GM18870 (cell line): ENCODE data around the gene IKBKE.

Source experiments
- ATAC-seq: cut with Tn5 transposase; IDR thresholded peaks from one replicate; pipeline ENCODE4 v1.9.1; 2021; ENCODE audit warnings: moderate library complexity; ENCODE audit not compliant: unreplicated experiment

Gene IKBKE

DNA sequence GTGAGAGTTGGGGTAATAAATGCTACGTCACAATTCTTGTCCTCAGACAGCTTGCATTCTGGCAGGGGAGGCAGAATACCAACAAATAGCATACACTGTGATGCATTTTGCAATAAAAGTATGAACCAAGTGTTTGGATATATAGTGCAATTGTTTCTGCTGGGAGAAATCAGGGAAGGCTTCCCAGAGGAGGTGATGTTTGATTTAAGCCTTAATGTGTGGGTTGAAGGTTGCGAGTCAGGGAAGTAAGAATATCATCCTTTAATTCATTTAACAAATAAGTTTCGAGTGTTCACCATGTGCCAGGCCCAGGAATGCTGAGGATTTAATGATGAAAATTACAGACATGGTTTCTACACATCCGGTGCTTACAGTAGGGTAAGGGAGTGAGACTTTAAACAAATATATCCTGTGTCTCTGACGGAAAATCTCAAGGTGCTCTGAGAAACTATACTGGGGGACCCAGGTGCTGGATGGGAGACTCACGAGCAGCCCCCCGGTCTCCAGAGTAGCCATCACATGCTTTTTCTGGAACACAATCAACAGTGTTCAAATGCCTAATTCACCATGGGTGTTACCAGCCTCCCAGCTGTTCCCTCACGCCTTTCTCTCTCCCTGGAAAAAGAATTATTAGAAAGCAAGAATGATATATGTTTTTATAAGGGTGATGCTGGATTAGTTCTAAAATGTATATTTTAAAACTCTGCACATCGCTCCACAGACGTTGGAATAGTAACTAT lies 68.8 kb downstream of the IKBKE start:
- ATAC-seq, result no peak

DNA sequence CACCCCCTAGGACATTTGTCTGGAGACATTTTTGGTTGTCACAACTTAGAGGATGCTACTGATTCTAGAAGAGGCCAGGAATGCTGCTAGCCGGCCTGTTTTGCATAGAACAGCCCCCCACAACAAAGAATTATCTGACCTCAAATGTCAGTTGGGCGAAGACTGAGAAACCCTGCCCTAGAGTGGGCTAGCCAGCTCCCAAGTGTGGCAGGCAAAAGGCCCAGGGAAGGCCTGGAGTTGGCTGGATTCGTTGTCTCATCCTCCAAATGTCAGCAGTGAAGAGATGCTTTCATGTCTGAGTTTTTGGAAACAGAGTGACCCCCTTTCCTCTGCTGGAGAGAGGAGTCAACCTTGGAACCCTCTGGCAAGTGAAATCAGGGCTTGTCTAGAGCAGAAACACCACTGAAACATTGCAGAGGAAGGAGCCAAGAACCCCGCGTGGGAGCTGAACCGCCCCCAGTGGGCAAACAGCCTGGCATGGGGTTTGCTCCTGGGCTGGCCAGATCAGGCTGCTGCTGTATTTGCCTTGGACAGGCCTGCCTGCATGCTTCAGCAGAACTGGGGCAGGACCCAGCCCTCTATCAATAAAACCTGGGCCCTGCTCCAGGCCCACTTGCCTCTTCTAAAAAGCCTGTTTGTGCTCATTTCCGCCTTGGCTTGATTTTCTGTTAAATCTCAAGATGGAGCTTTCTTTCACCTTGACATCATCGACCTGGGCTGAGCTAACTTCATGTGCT lies 69.9 kb downstream of the IKBKE start:
- ATAC-seq, result no peak

DNA sequence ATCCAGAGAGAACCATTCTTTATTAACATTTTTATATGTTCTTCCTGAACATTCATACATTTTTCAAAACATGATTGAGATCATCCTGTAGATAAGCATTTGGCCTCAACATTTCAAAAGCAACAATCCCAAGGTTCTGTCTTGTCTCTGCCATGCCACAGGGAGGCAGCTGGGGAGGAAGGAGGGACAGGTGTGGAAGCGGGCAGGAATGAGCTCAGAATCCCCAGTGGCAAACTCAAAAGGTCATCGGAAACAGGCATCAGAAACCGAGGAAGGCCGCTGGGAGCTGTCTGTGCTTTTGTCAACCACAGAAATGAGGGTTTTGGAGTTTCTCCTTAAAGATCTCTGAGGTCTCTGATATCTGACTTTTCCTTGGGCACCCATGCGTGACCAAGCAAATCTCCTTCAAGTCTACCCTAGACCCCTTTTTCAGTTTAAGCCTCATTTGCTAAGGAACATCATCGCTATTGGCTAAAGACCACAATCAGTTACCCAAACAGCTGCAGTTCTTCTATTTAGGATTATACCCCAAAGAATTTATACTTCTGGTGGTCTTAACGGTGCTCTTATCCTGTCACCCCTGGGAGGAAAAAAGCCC lies 71.1 kb downstream of the IKBKE start:
- ATAC-seq, result no peak

DNA sequence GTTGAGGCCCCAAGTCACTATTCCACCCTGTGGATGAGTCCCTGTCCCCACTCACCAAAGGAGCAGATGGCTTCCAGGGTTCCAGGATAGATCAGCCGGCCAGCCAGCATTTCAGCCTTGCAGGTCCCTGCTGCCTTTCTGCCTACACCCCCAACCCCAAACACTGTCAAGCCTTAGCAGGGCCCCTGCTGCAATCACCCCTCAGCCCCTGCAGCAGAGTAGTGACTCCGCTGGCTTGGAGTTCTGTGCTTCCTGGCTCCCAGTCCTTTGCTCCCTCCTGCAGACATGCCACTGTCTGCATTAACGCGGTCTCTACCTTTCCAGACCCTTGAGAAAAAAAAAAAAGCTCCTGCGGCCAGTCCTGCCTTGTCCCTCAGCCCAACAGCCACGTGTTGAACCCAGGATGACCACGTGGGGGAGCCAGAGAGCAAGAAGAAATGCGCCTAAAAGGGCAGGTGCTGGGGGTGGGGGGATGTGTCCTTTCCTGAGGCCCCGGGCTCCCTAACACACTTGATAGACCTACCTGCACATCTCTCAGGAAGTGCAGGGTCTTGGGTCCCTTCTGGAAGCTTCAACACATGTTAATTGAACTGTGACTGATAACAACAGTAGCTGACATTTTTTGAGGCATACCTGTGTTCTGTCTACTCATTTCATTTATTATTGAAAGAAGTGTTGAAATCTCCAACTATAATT lies 74.4 kb downstream of the IKBKE start:
- no peak for ATAC-seq

DNA sequence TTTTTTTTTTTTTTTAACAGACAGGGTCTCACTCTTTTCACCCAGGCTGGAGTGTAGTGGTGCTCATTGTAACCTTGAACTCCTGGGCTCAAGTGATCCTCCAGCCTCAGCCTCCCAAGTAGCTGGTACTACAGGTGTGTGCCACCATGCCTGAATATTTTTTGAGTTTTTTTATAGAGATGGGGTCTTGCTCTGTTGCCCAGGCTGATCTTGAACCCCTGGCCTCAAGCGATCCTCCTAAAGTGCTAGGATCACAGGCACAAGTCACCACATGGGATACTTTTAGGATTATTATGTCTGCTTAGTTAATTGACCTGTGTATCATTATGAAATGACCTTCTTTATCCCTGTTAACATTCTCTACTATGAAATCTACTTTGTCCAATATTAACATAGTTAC lies 75.1 kb downstream of the IKBKE start:
- ATAC-seq, result no peak
